Ascending aorta (tissue), 2 donors: Measurements from ENCODE around the gene CNGA3. TPM values are rescaled to one million over a fixed set of nuclear protein-coding genes. Genes with fewer than 3 reads are reported as not detected.

Experiments
- DNase-seq, 2 donors: peaks; one replicate each; pipeline ENCODE4 v3.0.0-alpha.2; 2019; ENCODE audit warnings: low spot score in 2 of 2
- H3K27ac ChIP-seq, 2 donors: fragments of 200-600 bp; sonication (generic); one replicate each; pipeline ENCODE4 v1.5.1; 2016 to 2017; ENCODE audit warnings: mild to moderate bottlenecking in 1 of 2
- H3K27me3 ChIP-seq: fragments of 200-600 bp; sonication (generic); one replicate; pipeline ENCODE4 v1.5.1; 2017
- H3K36me3 ChIP-seq, 2 donors: fragments of 200-600 bp; sonication (generic); one replicate each; pipeline ENCODE4 v1.5.1; 2016
- H3K4me1 ChIP-seq, 2 donors: fragments of 200-600 bp; sonication (generic); one replicate each; pipeline ENCODE4 v1.5.1; 2016 to 2017; ENCODE audit warnings: mild to moderate bottlenecking in 1 of 2
- H3K4me3 ChIP-seq, 2 donors: fragments of 200-600 bp; sonication (generic); one replicate each; pipeline ENCODE4 v1.5.1; 2016 to 2017; ENCODE audit warnings: mild to moderate bottlenecking in 1 of 2
- H3K9me3 ChIP-seq, 2 donors: fragments of 200-600 bp; sonication (generic); one replicate each; pipeline ENCODE4 v1.5.1; 2016
- intact Hi-C: fragments of 100-400 bp; cut with DNase I; formaldehyde crosslinking; loops from one replicate; pipeline ENCODE4 v1.15.1; 2023
- total RNA-seq: library from RNA; depleted of rRNA; stranded (reverse); fragments of >200 nt; gene quantifications from one replicate; pipeline ENCODE4 v1.1.0, GENCODE V29; 2016
- TF ChIP-seq, protein P1 (sequence below), 3 experiments: fragments of 200-600 bp in 2 of 3; fragments of 450-650 bp in 1 of 3; sonication (generic) in 2 of 3; IDR thresholded peaks; one replicate each; pipeline ENCODE4 v1.5.1; 2016 to 2019; ENCODE audit warnings: antibody characterized with exemption in 3 of 3, mild to moderate bottlenecking in 1 of 3, moderate library complexity in 1 of 3

The CNGA3 gene
- total RNA-seq, 1 donor from 2014 or later = not detected

- intact Hi-C loops = no loop called here
- H3K4me1 ChIP-seq = peaks cover 0 to 10% of the 10 kb centered on the region in 2 donors
- H3K4me3 ChIP-seq = no peak overlapping the region
- TF ChIP-seq, protein P1, sequence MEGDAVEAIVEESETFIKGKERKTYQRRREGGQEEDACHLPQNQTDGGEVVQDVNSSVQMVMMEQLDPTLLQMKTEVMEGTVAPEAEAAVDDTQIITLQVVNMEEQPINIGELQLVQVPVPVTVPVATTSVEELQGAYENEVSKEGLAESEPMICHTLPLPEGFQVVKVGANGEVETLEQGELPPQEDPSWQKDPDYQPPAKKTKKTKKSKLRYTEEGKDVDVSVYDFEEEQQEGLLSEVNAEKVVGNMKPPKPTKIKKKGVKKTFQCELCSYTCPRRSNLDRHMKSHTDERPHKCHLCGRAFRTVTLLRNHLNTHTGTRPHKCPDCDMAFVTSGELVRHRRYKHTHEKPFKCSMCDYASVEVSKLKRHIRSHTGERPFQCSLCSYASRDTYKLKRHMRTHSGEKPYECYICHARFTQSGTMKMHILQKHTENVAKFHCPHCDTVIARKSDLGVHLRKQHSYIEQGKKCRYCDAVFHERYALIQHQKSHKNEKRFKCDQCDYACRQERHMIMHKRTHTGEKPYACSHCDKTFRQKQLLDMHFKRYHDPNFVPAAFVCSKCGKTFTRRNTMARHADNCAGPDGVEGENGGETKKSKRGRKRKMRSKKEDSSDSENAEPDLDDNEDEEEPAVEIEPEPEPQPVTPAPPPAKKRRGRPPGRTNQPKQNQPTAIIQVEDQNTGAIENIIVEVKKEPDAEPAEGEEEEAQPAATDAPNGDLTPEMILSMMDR (IDR thresholded peaks at IDR 0.05) = no peak
- peak in 1 of 2 donors; percentile 9 for DNase-seq
- no peaks in the 10 kb centered on the region for H3K27me3 ChIP-seq
- no peaks in the 10 kb centered on the region for H3K36me3 ChIP-seq
- peaks cover 0 to 8% of the 10 kb centered on the region in 2 donors for H3K9me3 ChIP-seq
- H3K27ac ChIP-seq = no peak overlapping the region
Observed at GRCh38 chr2:98372579-98372978, 26.3 kb downstream of the CNGA3 start.

DNA sequence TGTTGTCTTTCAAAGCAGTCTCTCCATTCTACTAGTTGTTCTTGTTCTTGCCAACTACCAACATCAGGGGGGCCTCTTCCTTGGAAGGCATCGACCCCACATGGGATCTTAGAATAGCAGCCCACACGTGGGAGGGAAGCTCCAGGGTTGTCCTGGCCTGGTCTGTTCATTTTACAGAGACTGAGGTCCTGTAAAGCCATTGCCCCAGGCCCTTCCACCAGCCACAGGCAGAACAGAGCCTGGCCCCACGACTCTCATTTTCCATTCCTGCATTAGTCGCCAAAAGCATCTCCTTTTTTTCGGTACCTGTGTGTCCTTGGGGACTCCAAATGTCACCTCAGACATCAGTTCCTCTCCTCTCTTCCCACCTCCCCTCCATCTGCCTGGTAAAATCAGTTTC is 28.0 kb downstream of the CNGA3 start:
- H3K27ac ChIP-seq = no peak overlapping the region
- TF ChIP-seq, protein P1 (IDR thresholded peaks at IDR 0.05) = no peak
- no peaks in the 10 kb centered on the region for H3K36me3 ChIP-seq
- H3K4me3 ChIP-seq = no peak overlapping the region
- H3K27me3 ChIP-seq = no peaks in the 10 kb centered on the region
- H3K9me3 ChIP-seq = no peaks in the 10 kb centered on the region
- peaks cover 0 to 10% of the 10 kb centered on the region in 2 donors for H3K4me1 ChIP-seq
- DNase-seq = no peak
- intact Hi-C loops = no loop called here

DNA sequence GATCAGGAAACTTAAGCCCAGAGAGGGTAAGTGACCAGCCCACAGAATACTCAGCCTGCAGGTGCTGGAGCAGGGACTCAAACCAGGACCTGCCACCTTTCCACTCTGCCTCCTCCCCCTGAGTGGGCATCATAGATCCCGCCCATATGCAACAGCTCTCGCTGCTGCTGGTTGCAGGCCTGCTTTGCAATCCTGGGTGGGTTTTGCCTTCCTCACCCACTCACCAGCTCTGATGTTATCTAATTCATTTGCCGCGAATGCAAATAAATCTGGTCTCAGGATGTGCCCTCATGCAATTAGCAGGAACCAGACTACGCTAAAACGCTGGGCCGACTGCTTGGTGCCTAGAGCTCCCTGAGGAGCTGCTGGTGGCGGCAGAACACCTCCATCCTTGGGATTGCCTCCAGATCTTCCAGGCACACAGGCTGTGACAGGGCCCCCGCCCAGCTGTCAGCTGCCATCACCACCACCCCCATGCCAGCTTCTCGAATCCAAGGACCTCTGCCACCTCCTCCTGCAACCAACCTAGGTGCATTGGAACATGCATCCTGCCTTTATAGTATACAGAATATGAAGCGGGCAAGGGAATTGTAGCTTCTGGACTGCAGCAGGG is 28.8 kb downstream of the CNGA3 start:
- intact Hi-C loops = no loop called here
- no peak for DNase-seq
- H3K4me1 ChIP-seq = peaks cover 0 to 10% of the 10 kb centered on the region in 2 donors
- no peak overlapping the region for H3K4me3 ChIP-seq
- TF ChIP-seq, protein P1 (IDR thresholded peaks at IDR 0.05) = no peak
- no peaks in the 10 kb centered on the region for H3K27me3 ChIP-seq
- H3K27ac ChIP-seq = no peak overlapping the region
- no peaks in the 10 kb centered on the region for H3K36me3 ChIP-seq
- H3K9me3 ChIP-seq = no peaks in the 10 kb centered on the region

GRCh38 chr2:98376301-98376910 is 30.1 kb downstream of the CNGA3 start:
- TF ChIP-seq, protein P1 (IDR thresholded peaks at IDR 0.05) = no peak
- Histone ChIP-seq H3K4me1 (peaks cover 0 to 10% of the 10 kb centered on the region in 2 donors), H3K9me3 (no peaks in the 10 kb centered on the region), H3K27me3 (no peaks in the 10 kb centered on the region), H3K4me3 (no peak overlapping the region), H3K27ac (no peak overlapping the region), H3K36me3 (no peaks in the 10 kb centered on the region)
- DNase-seq = no peak
- intact Hi-C loops = no loop called here

GRCh38 chr2:98376996-98377395 is 30.7 kb downstream of the CNGA3 start:
- Histone ChIP-seq H3K9me3 (no peaks in the 10 kb centered on the region), H3K27me3 (no peaks in the 10 kb centered on the region), H3K27ac (no peak overlapping the region), H3K36me3 (no peaks in the 10 kb centered on the region), H3K4me3 (no peak overlapping the region), H3K4me1 (peaks cover 0 to 10% of the 10 kb centered on the region in 2 donors)
- intact Hi-C loops = no loop called here
- TF ChIP-seq, protein P1 (IDR thresholded peaks at IDR 0.05) = no peak
- DNase-seq = no peak
